GM12873 (cell line): Measurements from ENCODE around the gene OLFML2A.

Experiments used
- TF ChIP-seq, protein P1 (sequence below): IDR thresholded peaks from 2 replicates; pipeline ENCODE4 v1.5.1; 2012; ENCODE audit warnings: low read depth, mild to moderate bottlenecking, moderate library complexity, low read length, control low read depth; ENCODE audit not compliant: insufficient read depth; ENCODE audit errors: missing control alignments

The OLFML2A gene

DNA sequence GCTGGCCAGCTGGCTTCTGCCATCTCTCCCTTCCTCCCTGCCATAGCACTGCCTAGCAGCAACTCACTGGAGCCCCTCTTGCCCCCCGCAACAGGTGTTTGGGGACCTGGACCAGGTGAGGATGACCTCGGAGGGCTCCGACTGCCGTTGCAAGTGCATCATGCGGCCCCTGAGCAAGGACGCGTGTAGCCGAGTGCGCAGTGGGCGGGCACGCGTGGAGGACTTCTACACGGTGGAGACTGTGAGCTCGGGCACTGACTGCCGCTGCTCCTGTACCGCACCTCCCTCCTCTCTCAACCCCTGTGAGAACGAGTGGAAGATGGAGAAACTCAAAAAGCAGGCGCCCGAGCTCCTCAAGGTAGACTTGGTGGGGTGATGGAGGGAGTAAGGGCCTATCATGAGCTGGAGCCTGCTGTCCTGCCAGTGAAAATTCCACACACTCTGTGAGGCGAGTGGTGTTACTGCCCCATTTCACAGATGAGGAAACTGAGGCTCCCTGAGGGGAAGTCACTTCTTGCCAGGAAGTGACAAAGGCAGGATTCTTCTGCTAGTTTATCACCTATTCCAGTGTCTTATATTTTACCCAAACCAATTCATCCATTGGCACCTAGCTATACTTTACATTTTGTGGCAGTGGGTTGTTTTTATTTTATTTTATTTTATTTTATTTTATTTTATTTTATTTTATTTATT is 10.1 kb downstream of the OLFML2A start:
- TF ChIP-seq, protein P1, sequence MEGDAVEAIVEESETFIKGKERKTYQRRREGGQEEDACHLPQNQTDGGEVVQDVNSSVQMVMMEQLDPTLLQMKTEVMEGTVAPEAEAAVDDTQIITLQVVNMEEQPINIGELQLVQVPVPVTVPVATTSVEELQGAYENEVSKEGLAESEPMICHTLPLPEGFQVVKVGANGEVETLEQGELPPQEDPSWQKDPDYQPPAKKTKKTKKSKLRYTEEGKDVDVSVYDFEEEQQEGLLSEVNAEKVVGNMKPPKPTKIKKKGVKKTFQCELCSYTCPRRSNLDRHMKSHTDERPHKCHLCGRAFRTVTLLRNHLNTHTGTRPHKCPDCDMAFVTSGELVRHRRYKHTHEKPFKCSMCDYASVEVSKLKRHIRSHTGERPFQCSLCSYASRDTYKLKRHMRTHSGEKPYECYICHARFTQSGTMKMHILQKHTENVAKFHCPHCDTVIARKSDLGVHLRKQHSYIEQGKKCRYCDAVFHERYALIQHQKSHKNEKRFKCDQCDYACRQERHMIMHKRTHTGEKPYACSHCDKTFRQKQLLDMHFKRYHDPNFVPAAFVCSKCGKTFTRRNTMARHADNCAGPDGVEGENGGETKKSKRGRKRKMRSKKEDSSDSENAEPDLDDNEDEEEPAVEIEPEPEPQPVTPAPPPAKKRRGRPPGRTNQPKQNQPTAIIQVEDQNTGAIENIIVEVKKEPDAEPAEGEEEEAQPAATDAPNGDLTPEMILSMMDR = no peak

DNA sequence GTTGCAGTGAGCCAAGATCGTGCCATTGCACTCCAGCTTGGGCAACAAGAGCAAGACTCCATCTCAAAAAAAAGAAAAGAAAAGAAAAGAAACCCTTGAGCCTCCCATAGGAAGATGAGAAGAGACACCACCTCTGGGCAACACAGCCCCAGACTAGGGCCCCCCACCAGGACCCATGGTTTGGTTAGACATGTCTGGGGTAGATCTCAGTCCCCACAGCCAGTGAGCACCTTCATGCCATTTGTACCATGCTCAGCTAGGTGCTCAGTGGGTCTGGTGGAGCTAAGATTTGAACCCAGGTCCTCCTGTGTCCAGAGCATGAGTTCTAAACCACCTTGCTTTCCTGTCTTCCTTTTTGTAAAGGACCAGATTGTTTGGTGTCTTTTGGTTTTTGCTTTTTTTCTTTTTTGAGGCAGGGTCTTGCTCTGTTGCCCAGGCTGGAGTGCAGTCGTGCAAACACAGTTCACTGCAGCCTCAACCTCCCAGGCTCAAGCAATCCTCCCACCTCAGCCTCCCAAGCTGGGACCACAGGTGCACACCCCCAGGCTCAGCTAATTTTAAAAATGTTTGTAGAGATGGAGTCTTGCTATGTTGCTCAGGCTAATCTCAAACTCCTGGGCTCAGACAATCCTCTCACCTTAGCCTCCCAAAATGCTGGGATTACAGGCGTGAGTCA is 11.7 kb downstream of the OLFML2A start:
- TF ChIP-seq, protein P1 = no peak

DNA sequence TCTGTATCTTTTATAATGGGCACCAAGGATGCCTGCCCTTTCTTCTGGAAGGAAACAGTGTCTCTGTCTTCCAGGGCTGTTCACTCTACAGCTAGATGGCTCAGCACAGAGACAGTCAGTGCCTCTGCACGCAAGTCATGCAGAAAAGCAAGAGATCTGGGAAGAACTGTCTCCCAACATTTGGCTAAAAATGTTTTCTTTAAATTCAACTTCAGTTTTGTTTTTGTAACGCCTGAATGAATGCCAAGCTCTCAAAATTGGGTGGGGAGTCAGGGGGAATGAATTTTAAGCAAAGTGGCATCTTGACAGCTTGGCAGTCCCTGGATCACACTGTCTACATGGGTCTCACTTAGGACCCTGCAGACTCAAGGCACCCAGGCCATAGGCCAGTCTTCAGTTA is 12.6 kb downstream of the OLFML2A start:
- TF ChIP-seq, protein P1 = no peak

DNA sequence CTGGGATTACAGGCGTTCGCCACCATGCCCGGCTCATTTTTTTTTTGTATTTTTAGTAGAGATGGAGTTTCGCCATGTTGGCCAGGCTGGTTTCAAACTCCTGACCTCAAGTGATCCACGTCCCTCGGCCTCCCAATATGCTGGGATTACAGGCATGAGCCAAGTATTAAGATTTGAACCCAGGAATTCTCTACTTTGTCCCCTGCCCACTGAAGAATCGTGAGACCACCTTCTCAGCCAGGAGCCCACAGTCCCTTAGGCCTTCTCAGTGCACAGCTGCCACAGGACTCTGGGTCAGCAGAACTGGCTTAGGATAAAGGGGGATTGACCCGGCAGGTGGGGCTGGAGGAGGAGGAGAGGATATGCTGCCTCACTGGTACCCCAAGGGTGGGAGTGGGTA is 13.4 kb downstream of the OLFML2A start:
- TF ChIP-seq, protein P1 = no peak

DNA sequence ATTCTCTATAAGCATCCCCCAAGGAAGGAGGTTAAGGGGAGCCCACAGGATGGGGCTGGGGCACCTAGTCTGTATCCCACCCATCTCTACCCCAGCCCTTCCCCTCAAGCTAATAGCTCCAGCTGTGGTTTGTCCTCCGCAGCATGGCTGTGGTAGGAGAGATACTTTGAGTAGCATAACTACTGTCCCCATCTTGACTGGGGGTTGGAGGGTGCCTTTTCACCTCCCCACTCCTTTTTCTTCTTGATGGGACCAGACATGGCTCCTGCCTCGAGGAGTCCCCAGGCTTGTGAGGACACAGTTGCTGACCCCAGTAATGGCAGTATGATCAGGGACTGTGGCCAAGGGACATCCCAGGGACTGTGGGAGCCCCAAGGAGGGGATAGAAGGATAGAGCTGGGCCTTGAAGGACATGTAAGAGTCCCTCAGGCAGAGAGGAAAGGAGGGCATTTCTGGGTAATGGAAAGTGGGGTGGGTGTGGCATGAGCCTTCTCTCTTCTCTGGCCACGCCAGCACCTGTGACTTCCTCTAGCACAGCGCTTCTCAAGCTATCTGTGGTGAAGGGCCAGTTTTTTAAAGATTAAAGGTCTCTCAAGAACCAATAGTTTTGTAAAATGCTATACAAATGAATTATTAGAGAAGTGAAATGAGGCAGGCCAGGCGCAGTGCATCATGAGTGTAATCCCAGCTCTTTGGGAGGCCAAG is 14.0 kb downstream of the OLFML2A start:
- TF ChIP-seq, protein P1 = no peak

DNA sequence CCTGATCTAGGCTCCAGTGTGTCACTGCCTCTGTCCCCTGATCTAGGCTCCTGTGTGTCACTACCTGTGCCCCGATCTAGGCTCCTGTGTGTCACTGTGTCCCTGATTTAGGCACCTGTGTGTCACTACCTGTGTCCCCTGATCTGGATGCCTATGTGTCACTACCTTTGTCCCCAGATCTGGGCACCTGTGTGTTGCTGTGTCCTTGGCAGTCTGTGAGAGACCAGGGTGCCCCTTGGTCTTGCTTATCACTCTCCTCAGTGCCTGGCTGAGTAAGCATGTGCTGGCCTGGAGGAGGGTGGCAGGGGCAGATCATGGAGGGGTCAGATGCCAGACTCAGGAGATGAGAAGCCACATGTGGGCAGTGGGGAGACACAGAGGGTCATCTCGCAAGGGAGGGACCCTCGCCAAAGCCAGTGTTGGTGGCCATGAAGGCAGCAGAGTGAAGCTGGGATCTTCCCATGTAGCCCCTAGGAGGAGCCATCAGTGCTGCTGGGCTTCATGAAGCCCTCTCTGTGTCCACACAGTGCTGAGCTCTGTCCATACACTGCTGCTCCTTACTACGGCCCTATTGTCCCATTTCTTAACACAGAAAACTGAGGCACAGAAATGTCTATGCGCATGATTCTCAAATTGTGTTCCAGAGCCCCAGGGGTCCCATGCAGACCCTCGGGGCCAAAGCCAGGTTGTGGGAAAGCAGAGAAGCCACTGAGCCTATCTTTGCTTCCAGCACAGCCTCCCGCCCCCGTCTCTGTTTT is 15.5 kb downstream of the OLFML2A start:
- TF ChIP-seq, protein P1 = no peak
